Ishikawa (cell line): ENCODE results near the gene ALDH16A1.

Source experiments
- CEBPB ChIP-seq: IDR thresholded peaks from 2 replicates; pipeline ENCODE4 v1.6.1; 2012
- CREB1 ChIP-seq: IDR thresholded peaks from 2 replicates; pipeline ENCODE4 v1.6.1; 2012; ENCODE audit warnings: low read depth
- EGR1 ChIP-seq: IDR thresholded peaks from 2 replicates; pipeline ENCODE4 v1.6.1; 2012
- EP300 ChIP-seq: IDR thresholded peaks from 2 replicates; pipeline ENCODE4 v1.6.1; 2012; ENCODE audit warnings: borderline replicate concordance
- FOXM1 ChIP-seq: IDR thresholded peaks from 2 replicates; pipeline ENCODE4 v1.6.1; 2012; ENCODE audit warnings: low read depth, borderline replicate concordance
- NFIC ChIP-seq: IDR thresholded peaks from 2 replicates; pipeline ENCODE4 v1.6.1; 2012
- RAD21 ChIP-seq: IDR thresholded peaks from 2 replicates; pipeline ENCODE4 v1.6.1; 2012; ENCODE audit warnings: low read depth
- REST ChIP-seq: IDR thresholded peaks from 2 replicates; pipeline ENCODE4 v1.6.1; 2012; ENCODE audit warnings: low read depth, mild to moderate bottlenecking
- TAF1 ChIP-seq: IDR thresholded peaks from 2 replicates; pipeline ENCODE4 v1.6.1; 2012; ENCODE audit warnings: low read depth, mild to moderate bottlenecking
- TCF12 ChIP-seq: IDR thresholded peaks from 2 replicates; pipeline ENCODE4 v1.6.1; 2012; ENCODE audit warnings: low read depth
- TEAD4 ChIP-seq: IDR thresholded peaks from 2 replicates; pipeline ENCODE4 v1.6.1; 2012
- YY1 ChIP-seq: IDR thresholded peaks from 2 replicates; pipeline ENCODE4 v1.6.1; 2012; ENCODE audit warnings: low read depth
- ZBTB7A ChIP-seq: IDR thresholded peaks from 2 replicates; pipeline ENCODE4 v1.6.1; 2012; ENCODE audit warnings: low read depth
- TF ChIP-seq, protein P1 (sequence below): IDR thresholded peaks from 2 replicates; pipeline ENCODE4 v1.6.1; 2012
- TF ChIP-seq, protein P2 (sequence below): IDR thresholded peaks from 2 replicates; pipeline ENCODE4 v1.6.1; 2012

Gene ALDH16A1

DNA sequence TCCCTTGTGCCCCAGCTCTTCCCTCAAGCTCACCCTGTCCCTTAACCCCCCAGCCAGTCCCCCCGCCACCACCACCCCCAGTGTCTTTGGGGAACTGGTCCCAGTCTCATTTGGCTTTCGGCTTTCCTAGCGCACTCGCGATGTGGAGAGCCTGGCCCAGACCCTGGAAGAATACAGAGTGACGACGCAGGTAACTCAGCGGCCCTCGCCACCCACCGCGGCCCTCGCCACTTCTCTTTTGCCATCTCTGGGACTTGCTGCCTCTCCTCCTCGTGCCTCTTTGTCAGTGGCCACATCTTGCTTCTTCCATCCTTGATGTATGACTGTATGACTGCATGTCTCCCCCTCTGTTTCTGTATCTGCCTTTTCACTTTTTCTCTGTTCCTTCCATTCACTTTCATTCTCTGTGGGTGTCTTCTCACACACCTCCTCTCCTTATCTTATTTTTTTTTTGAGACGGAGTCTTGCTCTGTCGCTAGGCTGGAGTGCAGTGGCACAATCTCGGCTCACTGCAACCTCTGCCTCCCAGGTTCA, 45.5 kb upstream of the ALDH16A1 start:
- TF ChIP-seq EP300, result no peak
- TF ChIP-seq CEBPB, result no peak
- TF ChIP-seq TAF1, result no peak
- TF ChIP-seq YY1, result no peak
- TF ChIP-seq, protein P1, sequence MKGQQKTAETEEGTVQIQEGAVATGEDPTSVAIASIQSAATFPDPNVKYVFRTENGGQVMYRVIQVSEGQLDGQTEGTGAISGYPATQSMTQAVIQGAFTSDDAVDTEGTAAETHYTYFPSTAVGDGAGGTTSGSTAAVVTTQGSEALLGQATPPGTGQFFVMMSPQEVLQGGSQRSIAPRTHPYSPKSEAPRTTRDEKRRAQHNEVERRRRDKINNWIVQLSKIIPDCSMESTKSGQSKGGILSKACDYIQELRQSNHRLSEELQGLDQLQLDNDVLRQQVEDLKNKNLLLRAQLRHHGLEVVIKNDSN, result no peak
- no peak for TF ChIP-seq NFIC
- TF ChIP-seq CREB1, result no peak
- no peak for TF ChIP-seq TEAD4
- TF ChIP-seq RAD21, result no peak
- no peak for TF ChIP-seq TCF12
- TF ChIP-seq EGR1, result no peak
- TF ChIP-seq, protein P2, sequence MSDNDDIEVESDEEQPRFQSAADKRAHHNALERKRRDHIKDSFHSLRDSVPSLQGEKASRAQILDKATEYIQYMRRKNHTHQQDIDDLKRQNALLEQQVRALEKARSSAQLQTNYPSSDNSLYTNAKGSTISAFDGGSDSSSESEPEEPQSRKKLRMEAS, result no peak
- no peak for TF ChIP-seq REST
- TF ChIP-seq FOXM1, result no peak
- no peak for TF ChIP-seq ZBTB7A

DNA sequence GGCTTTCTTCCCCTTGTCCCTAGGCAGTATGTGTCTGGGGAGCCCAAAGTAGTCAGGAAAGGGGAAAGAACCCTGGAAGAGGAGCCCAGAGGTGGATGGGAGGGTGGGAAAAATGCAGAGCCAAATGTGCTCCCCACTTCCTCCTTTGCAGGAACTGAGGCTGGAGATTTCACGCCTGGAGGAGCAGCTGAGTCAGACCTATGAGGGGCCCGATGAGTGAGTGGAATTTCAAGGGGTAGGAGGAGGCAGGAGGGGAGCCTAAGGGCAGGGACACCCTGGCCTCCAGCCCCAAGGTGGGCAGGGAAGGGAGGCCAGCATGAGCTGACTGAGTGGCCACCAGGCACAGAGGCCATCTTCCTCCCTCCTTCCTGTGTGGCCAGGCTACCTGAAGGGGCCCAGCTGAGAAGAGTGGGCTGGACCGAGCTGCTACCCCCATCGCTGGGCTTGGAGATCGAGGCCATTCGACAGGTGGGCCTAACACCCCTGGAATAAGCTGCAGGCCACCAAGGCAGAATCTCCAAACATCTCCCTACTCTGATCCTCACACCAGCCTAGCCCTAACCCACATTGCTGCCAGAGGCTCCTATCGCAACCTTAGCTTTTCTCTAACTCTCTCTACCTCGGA, 44.1 kb upstream of the ALDH16A1 start:
- 0 out of 2 replicates have a peak, but pooled peaks have one; percentile 5 for TF ChIP-seq TEAD4
- TF ChIP-seq FOXM1, result no peak
- TF ChIP-seq EGR1, result no peak
- no peak for TF ChIP-seq TAF1
- TF ChIP-seq, protein P2, result peak; percentile 51
- 0 out of 2 replicates have a peak, but pooled peaks have one; percentile 46 for TF ChIP-seq TCF12
- TF ChIP-seq CEBPB, result no peak
- 0 out of 2 replicates have a peak, but pooled peaks have one; percentile 70 for TF ChIP-seq ZBTB7A

- TF ChIP-seq YY1 (no peak), ZBTB7A (0 out of 2 replicates have a peak, but pooled peaks have one; percentile 11), EGR1 (no peak), TAF1 (no peak)
- TF ChIP-seq, protein P1, result no peak
- TF ChIP-seq, protein P2, result no peak
Observed at GRCh38 chr19:49409441-49410029, 43.5 kb upstream of the ALDH16A1 start.

DNA sequence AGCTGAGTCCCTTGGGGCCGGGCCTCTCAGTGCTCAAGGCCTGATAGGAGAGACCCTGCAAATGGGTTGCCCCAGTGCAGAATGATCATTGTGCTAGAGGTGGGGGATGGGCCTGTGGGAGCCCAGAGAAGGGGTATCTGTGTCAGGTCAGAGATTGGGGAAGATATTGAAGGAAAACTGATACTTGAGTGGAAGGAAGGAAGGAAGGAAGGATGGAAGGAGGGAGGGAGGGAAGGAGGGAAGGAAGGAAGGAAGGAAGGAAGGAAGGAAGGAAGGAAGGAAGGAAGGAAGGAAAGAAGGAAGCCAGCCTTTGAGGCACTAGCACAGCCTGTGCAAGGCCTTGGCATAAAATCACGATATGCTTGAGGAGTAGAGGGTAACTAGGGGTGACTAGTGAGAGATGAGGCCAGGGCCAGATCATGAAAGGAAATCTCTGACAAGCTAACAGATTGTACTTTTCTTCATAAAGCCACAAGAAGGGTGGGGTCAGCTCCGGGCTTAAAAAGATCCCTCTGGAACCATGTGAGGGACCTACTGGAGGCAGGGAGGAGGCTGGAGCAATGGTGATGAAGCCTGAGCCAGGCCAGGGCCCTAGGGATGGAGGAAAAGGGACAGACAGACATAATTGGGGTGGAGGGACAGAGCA, 41.2 kb upstream of the ALDH16A1 start:
- TF ChIP-seq NFIC, result no peak
- TF ChIP-seq, protein P2, result no peak

- TF ChIP-seq NFIC (no peak), REST (no peak), EGR1 (no peak), YY1 (no peak), FOXM1 (no peak), TEAD4 (no peak), EP300 (no peak), ZBTB7A (no peak), RAD21 (no peak), TAF1 (no peak), TCF12 (no peak)
- TF ChIP-seq, protein P2, result no peak
- TF ChIP-seq, protein P1, result no peak
Observed at GRCh38 chr19:49413348-49413747, 39.7 kb upstream of the ALDH16A1 start.
